Activated CD4-positive, CD25-positive, alpha-beta regulatory T cell treated with anti-CD3 and anti-CD28 coated beads, Interleukin-2, amount 50 U/mL, for 24 hours (primary cell): Measurements from ENCODE around the gene ZNF282.
"Not testable (repeated sequence)": the region's sequence is repeated elsewhere in the genome, so short reads cannot be mapped to it uniquely, and the experiment has no call there.

ENCODE experiments used
- ATAC-seq, 2 donors: fragments of 150-1000 bp; cut with Tn5 transposase; one replicate each; pipeline ENCODE4 v1.10.0; 2021; ENCODE audit warnings: mild to moderate bottlenecking in 1 of 2, moderate library complexity in 1 of 2

ZNF282 gene

GRCh38 chr7:149261316-149261828 lies 66.0 kb downstream of the ZNF282 start:
- ATAC-seq, result peak; percentile 1

DNA sequence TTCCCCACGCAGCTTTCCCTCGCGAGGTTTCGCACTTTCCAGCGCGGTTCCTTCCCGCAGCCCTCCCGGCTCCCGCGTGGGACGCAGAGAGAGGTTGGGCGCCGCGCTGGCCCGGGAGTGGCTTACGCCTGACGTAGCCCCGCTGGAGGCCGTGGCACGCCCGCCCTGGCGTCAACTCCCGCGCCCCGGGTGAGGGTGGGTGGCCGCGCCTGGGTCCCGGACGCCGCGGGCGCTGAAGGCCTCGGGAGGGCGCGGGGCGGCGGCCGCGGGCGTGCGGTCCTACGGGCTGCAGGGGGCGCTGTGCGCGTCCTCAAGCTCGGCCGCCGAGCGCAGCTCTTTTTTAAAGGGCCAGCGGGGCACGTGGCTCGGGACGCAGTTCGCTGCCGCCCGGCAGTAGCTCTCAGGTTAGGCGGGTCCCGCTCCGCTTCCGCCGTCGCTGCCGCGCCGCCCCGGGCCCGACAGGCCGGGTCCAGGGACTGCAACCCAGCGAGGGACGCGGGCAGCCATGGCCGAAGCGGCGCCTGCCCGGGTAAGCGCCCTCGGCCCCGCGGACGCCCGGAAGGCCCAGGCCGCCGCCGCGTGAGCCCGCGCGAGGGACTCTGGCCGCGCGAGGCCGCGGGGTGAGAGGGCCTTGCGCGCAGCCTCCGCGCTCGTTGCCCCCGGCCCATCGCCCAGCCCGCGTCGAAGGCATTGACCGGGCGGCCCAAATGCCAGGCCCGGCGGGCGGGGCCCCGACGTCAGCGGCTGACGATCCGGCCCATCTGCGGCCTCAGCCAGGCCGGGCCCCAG lies 66.7 kb downstream of the ZNF282 start, which contains the start of gene ZNF783:
TSS of gene ZNF783 (plus strand) at position 368 of the 789 bp plus-strand sequence. CDS start at position 506, 138 bp downstream.
- ATAC-seq, result peak; percentile 93

DNA sequence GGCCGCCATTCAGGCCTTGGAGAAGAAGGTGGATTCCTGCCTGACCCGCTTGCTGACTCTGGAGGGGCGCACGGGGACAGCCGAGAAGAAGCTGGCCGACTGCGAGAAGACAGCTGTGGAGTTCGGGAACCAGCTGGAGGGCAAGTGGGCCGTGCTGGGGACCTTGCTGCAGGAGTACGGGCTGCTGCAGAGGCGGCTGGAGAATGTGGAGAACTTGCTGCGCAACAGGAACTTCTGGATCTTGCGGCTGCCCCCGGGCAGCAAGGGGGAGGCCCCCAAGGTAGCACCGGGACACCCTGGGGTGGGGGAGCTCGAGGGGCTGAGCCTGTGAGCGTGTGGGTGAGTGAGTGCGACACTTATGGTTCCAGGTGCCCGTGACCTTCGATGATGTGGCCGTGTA lies 71.1 kb downstream of the ZNF282 start:
- ATAC-seq, result no peak

DNA sequence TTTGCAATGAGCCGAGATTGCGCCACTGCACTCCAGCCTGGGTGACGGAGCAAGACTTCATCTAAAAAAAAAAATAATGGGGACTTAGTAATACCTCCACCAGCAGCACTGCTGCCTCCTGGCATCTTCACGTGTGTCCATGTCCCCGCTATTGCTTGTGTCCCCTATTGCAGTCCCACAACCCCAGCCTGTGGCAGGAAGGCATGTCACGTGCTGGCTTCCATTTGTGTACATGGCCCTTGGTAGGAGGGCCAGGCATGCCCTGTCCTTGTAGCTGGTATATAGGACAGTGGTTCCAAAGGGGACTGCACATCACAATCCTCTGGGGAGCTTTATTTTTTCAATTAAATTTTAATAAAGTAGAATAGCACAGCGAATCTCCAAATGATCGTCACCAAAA lies 72.4 kb downstream of the ZNF282 start:
- no peak for ATAC-seq

- not testable (repeated sequence) for ATAC-seq
Measured at GRCh38 chr7:149274424-149274823, 79.1 kb downstream of the ZNF282 start.
